Spleen (tissue), 11 donors: ENCODE data around the gene AWAT2. TPM values are rescaled to one million over a fixed set of nuclear protein-coding genes. Genes with fewer than 3 reads are reported as not detected.

Source experiments
- DNase-seq: peaks from one replicate; pipeline ENCODE4 v3.0.0-alpha.2; 2020
- H3K27ac ChIP-seq, 8 donors: fragments of 200-600 bp; sonication (generic) in 7 of 8; 1 replicate in 4 of 8; 2 replicates in 4 of 8; pipeline versions ENCODE4 v1.5.0 to v1.8.0; 2016 to 2021; ENCODE audit warnings: inconsistent platforms in 4 of 8, mild to moderate bottlenecking in 4 of 8, moderate library complexity in 1 of 8
- H3K27me3 ChIP-seq, 7 donors: fragments of 200-600 bp; sonication (generic) in 6 of 7; replicated peaks in 1 of 7; 1 replicate in 4 of 7; 2 replicates in 3 of 7; pipeline versions ENCODE4 v1.5.0 to v1.8.0; 2016 to 2021; ENCODE audit warnings: inconsistent platforms in 3 of 7, mild to moderate bottlenecking in 1 of 7
- H3K36me3 ChIP-seq, 6 donors: fragments of 200-600 bp; sonication (generic) in 5 of 6; 1 replicate in 4 of 6; 2 replicates in 2 of 6; pipeline versions ENCODE4 v1.5.0 to v1.8.0; 2016 to 2021; ENCODE audit warnings: inconsistent platforms in 2 of 6
- H3K4me1 ChIP-seq, 6 donors: fragments of 200-600 bp; sonication (generic) in 5 of 6; 1 replicate in 3 of 6; 2 replicates in 3 of 6; pipeline versions ENCODE4 v1.5.0 to v1.8.0; 2016 to 2021; ENCODE audit warnings: inconsistent platforms in 3 of 6
- H3K4me3 ChIP-seq, 8 donors: fragments of 200-600 bp; sonication (generic) in 7 of 8; 1 replicate in 4 of 8; 2 replicates in 4 of 8; pipeline versions ENCODE4 v1.5.0 to v1.8.0; 2016 to 2021; ENCODE audit warnings: inconsistent platforms in 4 of 8, mild to moderate bottlenecking in 4 of 8, moderate library complexity in 2 of 8
- H3K9me3 ChIP-seq, 8 donors: fragments of 200-600 bp; sonication (generic) in 7 of 8; 1 replicate in 4 of 8; 2 replicates in 4 of 8; pipeline versions ENCODE4 v1.5.0 to v1.8.0; 2016 to 2021; ENCODE audit warnings: inconsistent platforms in 4 of 8
- CTCF ChIP-seq, 11 experiments: fragments of 200-600 bp in 7 of 11; fragments of 450-650 bp in 4 of 11; sonication (generic) in 4 of 11; IDR thresholded peaks in 8 of 11; conservative IDR thresholded peaks in 3 of 11; 1 replicate in 7 of 11; 2 replicates in 4 of 11; pipeline versions ENCODE4 v1.4.0 to v1.8.0; 2016 to 2021; ENCODE audit warnings: antibody characterized with exemption in 11 of 11, inconsistent platforms in 4 of 11, mild to moderate bottlenecking in 1 of 11
- POLR2A ChIP-seq, 3 donors: fragments of 450-650 bp; IDR thresholded peaks; one replicate each; pipeline ENCODE4 v1.5.1; 2017; ENCODE audit warnings: antibody characterized with exemption in 3 of 3, mild to moderate bottlenecking in 1 of 3
- POLR2AphosphoS5 ChIP-seq, 3 donors: sonication (generic); formaldehyde crosslinking; IDR thresholded peaks; one replicate each; pipeline ENCODE4 v1.5.1; 2017; ENCODE audit warnings: antibody characterized with exemption in 3 of 3
- WGBS, 5 donors: extraction: QIAGEN DNeasy Blood & Tissue Kit in 3 of 5; methylation state at CpG; one replicate each; pipeline versions ENCODE4 v1.1.5 to v1.1.7; 2013 to 2018; 5-methylcytosine and 5-hydroxymethylcytosine counted together
- intact Hi-C: fragments of 100-400 bp; cut with DNase I; formaldehyde crosslinking; loops from one replicate; pipeline ENCODE4 v1.15.0; 2023; ENCODE audit warnings: low total_unique reads
- polyA plus RNA-seq, 3 donors: library from polyadenylated mRNA; stranded (reverse); fragments of 200-250 nt; gene quantifications; one replicate each; pipeline ENCODE4 v1.2.1, GENCODE V29; 2013
- total RNA-seq, 7 donors: library from RNA; depleted of rRNA in 3 of 7; stranded (reverse); fragments of >200 nt in 3 of 7; fragmentation: NEBNext Ultra II Directional in 4 of 7; extraction: Animal tissue kit (Norgen Biotek cat#: 25700) in 4 of 7; gene quantifications; one replicate each; pipeline versions ENCODE4 v1.1.0 to v1.2.1, GENCODE V29; 2016 to 2021
- donor health status: healthy with polysubstance abuse.
- donor health status: DM: no; HTN: no; CAD: no; lungs with moderate emphysema.
- donor health status: DM: no; HTN: no; CAD: no.
- donor health status: Bipolar disorder and iron deficiency.
- donor health status: healthy.
- donor health status: DM: no; HTN: no; CAD: no.
- donor health status: DM: yes; HTN: yes; CAD: no.

The AWAT2 gene
- total and polyA plus RNA-seq, 10 donors = not detected

GRCh38 chrX:70009970-70010369 lies 39.8 kb downstream of the AWAT2 start:
- DNase-seq = no peak
- Histone ChIP-seq H3K4me1 (no peaks in the 10 kb centered on the region), H3K27me3 (peaks cover 0 to 25% (median 0%) of the 10 kb centered on the region in 7 donors), H3K36me3 (no peaks in the 10 kb centered on the region), H3K4me3 (no peak overlapping the region), H3K27ac (no peak overlapping the region), H3K9me3 (no peaks in the 10 kb centered on the region)
- WGBS, 5 donors = 61 to 88% (median 78%) methylated on average over 2 of the region's 2 CpGs
- no peak for TF ChIP-seq POLR2AphosphoS5 (IDR thresholded peaks at IDR 0.05)
- TF ChIP-seq POLR2A (IDR thresholded peaks at IDR 0.05) = no peak
- TF ChIP-seq CTCF (IDR thresholded peaks at IDR 0.05 in 8 of 11, conservative IDR thresholded peaks at IDR 0.05 in 3 of 11) = no peak
- intact Hi-C loops = no loop called here

DNA sequence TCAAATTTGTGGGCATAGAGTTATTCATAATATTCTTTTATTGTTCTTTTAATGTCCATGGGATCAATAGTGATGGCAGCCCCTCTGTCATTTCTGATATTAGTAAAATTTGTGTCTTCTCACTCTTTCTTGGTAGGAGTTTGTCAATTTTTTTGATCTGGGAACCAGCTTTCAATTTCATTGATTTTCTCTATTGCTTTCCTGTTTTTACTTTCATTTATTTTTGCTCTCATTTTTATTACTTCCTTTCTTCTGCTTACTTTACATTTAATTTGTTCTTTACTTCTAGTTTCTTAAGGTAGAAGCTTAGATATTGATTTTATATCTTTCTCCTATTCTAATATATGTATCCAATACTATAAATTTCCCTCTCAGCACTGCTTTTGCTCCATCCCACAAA lies 40.7 kb downstream of the AWAT2 start:
- no peaks in the 10 kb centered on the region for H3K9me3 ChIP-seq
- no peak for DNase-seq
- TF ChIP-seq CTCF (IDR thresholded peaks at IDR 0.05 in 8 of 11, conservative IDR thresholded peaks at IDR 0.05 in 3 of 11) = no peak
- TF ChIP-seq POLR2AphosphoS5 (IDR thresholded peaks at IDR 0.05) = no peak
- TF ChIP-seq POLR2A (IDR thresholded peaks at IDR 0.05) = no peak
- intact Hi-C loops = no loop called here
- no peaks in the 10 kb centered on the region for H3K4me1 ChIP-seq
- H3K36me3 ChIP-seq = no peaks in the 10 kb centered on the region
- H3K4me3 ChIP-seq = no peak overlapping the region
- no peak overlapping the region for H3K27ac ChIP-seq
- peaks cover 0 to 18% (median 0%) of the 10 kb centered on the region in 7 donors for H3K27me3 ChIP-seq

DNA sequence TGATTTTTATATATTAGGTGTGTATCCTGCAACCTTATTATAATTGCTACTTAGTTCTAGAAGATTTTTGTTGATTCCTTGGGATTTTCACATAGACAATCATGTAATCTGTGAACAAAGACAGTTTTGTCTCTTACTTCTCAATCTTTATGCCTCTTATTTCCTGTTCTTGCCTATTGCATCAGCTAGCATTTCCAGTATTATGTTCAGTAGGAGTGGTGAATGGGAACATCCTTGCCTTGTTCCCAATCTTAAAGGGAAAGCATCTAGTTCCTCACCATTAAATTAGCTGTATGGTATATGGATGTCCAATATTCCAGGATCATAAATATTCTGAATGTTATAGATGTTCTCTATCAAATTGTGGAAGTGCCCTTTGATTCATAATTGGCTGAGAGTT lies 41.8 kb downstream of the AWAT2 start:
- Histone ChIP-seq H3K27ac (no peak overlapping the region), H3K4me1 (no peaks in the 10 kb centered on the region), H3K4me3 (no peak overlapping the region), H3K36me3 (no peaks in the 10 kb centered on the region), H3K27me3 (peaks cover 0 to 7% (median 0%) of the 10 kb centered on the region in 7 donors), H3K9me3 (no peaks in the 10 kb centered on the region)
- DNase-seq = no peak
- TF ChIP-seq POLR2A (IDR thresholded peaks at IDR 0.05) (no peak), CTCF (IDR thresholded peaks at IDR 0.05 in 8 of 11, conservative IDR thresholded peaks at IDR 0.05 in 3 of 11) (no peak), POLR2AphosphoS5 (IDR thresholded peaks at IDR 0.05) (no peak)
- intact Hi-C loops = no loop called here

DNA sequence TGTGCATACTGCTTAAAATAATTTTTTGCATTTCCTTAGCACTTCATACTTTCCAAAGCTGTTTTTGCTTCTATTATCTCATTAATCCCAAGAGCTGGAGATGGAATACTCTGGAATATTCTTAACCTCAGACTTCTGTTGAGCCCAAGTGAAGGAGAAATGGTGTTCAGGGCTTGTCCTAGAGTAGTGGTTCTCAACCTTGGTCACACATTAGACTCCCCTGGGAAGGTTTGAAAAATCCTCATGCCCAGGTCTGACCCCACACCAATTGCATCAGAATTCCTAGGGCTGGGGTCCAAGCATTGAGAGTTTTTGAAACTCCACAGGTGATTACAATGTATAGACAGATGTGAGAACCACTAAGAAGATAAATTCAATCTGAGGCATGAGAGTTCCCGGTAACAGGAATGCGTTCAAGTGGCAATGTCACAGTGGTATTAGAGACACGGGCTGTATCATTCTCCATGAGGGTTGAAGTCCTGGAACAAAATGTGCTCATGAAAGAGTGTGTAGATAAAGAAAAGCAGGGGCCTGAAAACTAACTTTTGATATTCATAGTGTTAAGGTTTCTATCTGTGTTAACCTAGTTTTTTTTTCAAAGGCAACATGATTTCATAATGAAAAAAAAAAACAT lies 47.9 kb downstream of the AWAT2 start:
- DNase-seq = no peak
- H3K4me1 ChIP-seq = no peaks in the 10 kb centered on the region
- intact Hi-C loops = no loop called here
- 73 to 88% (median 87%) methylated on average over 3 of the region's 3 CpGs for WGBS, 5 donors
- H3K36me3 ChIP-seq = no peaks in the 10 kb centered on the region
- no peak overlapping the region for H3K4me3 ChIP-seq
- no peak overlapping the region for H3K27ac ChIP-seq
- H3K9me3 ChIP-seq = peaks cover 0 to 4% (median 0%) of the 10 kb centered on the region in 8 donors
- TF ChIP-seq CTCF (IDR thresholded peaks at IDR 0.05 in 8 of 11, conservative IDR thresholded peaks at IDR 0.05 in 3 of 11) = no peak
- TF ChIP-seq POLR2AphosphoS5 (IDR thresholded peaks at IDR 0.05) = no peak
- TF ChIP-seq POLR2A (IDR thresholded peaks at IDR 0.05) = no peak
- no peaks in the 10 kb centered on the region for H3K27me3 ChIP-seq
